ENCODE results near the gene BAZ2B.
A peak's percentile ranks its signal among the peaks of the same experiment; 100 is the strongest.

Gene BAZ2B

DNA sequence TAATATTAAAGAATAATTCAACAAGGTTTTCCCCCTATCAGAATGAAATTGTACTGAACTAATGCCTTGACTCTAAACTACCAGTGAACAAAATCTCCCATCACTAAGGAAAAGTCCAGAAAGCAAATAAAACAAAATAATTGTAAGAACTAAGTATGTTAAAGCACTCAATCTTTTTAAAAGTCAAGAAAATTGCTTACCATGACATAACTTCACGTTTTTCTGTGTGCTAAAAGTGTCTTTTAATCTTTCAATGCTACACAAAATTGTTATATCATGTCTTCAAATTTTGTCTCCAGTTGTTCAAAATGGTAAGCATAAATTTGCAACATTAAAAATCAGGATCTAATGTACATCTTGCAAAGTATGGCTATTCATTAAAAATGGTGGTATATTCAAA is 156.1 kb downstream of the BAZ2B start:
- DNase-seq, result no peak

DNA sequence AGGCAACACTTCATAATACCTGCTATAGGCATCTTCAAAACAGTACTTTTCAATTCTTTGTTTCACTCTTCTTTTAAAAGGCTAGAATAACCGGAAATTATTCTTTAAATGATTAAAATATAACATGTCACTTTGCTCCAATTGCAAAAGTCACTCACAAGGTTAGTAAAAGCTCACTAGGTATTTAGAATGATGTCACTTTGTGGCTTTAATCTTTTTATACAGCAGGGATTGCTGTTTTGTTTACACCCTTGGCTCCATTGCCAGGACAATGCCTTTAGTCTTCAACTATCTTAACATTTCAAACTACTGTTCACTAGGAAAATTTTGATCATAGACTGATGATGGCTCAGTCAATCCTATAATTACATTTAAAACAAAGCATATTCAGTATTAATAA is 157.1 kb downstream of the BAZ2B start:
- no peak for DNase-seq

DNA sequence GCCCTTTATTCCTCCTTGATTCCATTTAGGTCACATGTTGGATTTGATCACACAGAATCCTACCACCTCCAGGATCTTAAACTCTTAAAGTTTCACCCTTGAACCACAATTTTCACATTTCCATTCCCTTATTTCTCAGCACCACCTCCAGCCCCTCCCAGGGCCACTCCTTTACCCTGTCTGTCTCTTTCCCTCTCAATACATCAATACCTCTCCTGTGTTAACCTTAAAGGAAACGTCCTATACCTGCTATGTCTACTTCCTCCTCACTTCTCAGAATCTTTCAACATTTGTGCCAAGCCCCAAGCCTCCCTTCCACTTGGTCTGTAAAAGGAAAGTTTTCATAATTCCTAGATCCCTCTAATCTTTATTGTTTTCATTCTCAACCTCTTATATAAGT is 158.8 kb downstream of the BAZ2B start:
- no peak for DNase-seq

DNA sequence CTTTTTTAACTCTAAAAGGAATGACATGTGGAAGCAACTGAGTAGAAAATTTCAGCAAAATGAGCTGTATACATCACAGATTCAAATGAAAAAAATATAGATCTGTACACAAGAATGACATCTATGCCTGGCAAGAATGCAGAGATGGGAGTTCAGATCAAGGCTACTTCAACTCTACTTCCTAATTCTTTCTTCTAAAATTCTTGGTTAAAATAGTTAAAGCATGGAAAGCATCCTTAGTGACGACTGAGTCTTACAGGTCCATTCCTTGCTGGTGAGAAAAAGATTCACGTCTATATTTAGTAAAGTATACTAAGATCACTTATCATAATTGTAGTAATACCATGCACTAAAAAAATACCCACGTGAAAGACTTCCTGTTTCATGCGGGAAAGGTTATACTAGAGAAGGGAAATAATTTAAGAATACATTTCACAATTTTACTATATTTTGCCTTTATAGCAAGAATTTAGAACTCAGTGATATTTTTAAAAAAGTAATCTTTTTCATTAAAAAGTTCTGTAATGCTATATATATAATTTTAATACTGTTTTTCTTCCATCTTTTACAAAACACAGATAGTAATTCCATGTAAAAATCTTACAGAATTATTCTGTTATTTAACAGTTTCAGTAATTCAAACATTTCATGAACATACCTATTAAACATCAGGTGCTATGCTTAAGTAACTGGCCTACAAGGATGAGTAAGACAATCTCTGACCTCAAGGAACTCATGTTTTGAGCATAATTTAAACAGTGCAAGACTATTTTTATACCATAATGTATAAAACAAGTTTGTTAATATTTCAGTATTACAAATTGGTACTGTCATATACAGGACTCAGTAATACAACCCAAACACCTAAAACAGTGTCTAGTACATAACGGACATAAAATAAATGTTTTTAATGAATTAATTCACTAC is 159.6 kb downstream of the BAZ2B start:
- peak; percentile 28 for DNase-seq

DNA sequence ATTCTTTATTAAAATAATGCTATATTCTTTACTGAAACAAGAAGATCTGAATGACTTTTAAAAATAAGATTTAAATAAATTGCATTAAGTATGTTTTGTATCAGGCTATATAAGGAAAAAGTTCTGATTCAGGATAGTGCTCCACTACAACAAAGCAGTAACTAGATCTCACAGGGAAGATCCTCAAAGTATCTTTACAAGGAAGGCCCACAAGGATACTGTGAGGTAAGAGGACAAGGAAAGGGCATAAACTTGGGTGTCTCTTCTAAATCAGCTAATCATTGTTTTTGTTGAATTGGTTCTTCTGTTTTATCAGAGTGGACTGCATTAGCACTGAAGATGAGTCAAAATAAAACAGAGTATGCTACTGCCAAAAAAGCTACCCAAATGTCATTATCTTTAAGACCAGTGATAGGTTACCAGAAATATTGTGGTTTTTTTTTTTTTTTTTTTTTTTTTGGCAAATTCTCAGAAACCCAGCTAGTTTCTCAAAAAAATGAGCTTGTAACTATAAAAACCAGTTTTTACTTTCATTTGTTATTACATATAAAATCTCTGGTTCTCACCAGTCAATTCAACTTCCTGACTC is 160.9 kb downstream of the BAZ2B start:
- DNase-seq, result no peak

DNA sequence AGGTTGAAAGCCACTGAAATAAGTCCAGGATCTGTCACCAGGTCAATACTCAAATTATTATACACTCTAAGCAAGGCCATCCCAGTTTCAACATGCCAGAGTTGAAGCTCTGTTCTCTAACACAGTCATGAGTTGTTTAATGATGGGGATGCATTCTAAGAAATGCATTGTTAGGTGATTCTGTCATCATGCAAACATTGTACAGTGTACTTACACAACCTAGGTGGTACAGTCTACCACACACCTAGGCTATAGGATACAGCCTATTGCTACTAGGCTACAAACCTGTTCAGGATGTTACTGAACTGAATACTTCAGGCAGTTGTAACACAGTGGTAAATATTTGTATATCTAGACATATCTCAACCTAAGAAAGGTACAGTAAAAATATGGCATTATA is 162.2 kb downstream of the BAZ2B start:
- peak; percentile 10 for DNase-seq

DNA sequence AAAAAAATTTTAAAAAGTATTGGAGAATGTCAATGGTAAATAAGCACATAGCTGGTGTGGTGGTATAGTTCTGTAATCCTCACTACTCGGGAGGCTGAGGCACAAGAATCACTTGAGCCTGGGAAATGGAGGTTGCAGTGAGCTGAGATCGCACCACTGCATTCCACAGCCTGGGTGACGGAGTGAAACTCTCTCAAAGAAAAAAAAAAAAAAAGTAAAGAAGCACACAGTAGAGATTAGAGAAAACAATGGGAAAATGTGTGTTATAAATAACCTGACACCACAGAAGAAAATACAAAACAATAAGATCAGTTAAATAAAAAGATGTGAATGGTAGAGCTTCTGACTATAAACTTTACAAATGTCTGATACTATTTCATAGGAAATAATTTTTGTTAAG is 166.2 kb downstream of the BAZ2B start:
- no peak for DNase-seq

DNA sequence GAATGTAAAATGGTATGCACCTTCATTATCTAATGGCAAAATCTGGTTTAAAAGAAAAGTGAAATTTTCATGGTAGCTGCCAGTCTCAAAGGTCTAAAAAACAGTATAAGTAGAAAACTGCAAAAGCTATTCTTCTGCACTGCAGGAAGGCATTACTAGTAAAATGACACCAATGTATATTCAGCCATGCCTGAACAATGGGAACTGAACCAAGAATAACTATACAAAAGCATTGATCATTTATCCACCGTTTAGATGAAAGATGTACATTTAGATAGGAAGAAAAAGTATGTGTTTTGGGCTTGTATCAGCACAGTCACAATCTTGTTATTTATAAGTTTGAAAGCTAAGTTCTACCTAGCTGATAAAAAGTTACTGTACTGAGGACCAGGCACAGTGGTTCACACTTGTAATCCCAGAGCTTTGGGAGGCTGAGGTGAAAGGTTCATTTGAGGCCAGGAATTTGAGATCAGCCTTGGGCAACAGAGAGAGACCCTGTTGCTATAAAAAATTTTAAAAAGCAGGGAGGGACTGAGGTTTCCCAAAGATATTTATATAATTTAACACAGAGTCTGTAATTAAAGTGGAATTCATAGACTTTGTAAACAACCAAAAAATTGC is 166.7 kb downstream of the BAZ2B start:
- DNase-seq, result peak; percentile 3

DNA sequence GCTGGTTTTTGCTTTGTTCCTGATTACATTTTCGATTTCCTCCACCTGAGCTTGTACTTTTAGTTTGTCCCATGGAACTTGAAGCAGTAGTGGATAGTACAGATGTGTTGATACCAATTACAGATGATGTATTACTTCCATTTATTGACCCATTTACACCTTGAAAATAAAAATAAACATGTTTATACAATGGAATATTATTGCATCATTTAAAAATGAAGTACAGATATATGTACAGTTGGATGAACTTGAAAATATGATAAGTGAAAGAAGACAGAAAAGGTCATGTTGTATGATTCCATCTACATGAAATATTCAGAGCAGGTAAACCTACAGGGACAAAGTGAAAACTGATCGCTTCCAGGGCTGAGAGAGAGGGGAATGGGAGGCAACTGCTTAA is 169.5 kb downstream of the BAZ2B start:
- no peak for DNase-seq

DNA sequence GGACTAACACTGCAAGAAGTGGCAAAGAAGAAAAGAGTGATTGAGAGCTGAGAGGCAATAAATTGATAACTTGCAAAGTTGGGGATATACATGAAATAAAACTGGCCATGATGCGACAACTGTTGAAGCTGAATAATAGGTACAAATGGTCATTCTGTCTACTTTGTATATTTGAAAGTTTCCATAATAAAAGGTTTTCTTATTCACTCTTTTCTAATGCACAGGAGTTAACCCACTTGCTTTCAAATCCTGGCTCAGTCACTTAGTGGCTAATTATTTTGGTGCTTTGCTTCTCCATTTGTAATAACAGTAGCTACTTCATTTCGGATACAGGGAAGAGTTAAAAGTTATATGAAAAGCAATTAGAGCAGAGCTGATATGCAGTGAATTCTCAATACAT is 170.1 kb downstream of the BAZ2B start:
- DNase-seq, result no peak

DNA sequence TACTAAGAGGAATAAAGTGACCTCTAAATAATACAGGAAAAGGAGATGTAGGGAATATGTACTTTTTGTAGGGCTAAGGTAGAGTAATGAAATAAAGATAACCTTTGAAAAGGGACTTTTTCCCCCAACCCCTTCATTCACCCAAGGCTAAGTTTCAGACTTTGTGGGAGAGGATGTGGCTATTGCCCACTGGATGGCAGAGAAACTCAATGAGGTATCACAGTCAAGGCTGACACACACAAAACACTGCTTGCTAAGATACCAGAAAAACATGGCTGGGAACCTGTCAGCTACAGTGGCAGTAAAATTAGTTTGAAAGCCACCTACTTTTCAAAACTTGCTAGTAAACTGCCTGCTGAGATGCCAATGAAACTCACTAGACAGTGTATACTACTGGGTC is 171.0 kb downstream of the BAZ2B start:
- no peak for DNase-seq

DNA sequence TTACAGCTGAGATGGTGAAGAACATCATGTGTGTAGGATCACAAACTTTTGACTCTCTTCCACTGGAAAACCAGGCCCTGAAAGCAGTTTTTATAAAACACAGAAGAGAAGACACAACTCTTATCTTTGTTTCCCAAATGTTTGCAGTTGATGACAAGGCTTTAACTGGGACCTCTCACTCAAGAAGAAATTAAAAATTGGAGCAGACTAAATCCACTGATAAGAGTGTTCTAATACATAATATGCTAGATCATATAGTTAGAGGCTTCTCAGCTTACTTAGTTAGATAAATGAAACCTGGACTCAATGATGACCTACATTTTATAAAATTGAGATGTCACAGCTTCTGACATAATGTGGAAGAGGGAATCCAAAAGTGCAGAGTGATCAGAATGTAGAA is 171.6 kb downstream of the BAZ2B start:
- no peak for DNase-seq

DNA sequence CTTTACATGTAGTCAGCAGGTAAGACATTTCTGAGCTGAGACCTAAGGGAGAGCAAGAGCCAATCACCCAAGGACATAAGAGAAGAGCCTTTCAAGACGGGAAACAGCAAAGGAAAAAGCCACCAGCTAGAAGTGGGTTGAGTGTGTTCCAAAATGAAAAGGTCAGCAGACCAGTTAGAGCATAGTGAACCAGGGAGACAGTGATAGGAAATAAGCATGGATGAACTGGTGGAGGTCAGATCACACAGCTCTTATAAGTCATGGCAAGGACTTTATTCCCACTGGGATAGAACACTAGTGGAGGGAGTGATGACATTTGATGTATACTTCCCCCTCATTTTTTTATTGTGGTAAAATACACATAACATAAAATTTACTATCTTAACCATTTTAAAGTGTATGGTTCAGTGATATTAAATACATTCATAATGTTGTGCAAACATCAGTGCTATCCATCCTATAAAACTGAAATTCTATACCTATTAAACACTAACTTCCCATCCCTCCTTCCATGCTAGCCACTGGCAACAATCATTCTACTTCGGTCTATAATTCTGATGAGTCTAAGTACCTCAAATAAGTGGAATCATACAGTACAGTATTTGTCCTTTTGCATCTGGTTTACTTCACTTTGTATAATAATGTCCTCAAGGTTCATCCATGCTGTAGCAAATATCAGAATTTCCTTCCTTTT is 174.0 kb downstream of the BAZ2B start:
- DNase-seq, result no peak

DNA sequence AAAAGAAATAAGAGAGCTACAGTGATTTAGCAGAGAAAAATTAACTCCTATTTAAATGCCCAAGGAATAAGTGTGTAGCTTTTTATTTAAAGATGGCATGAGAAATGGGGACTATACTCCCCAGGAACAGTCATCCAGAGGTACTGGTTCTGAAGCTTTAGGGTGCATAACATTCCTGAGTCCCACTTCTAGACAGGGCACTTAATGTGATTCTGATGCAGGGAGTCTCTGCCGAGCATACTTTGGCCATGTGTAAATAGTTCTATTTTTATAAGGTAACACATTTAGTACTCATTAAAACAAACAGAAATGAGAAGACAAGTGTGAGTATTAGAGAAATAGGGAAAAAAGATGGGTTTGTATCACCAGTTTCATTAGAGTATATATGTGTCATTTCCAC is 175.2 kb downstream of the BAZ2B start:
- no peak for DNase-seq

DNA sequence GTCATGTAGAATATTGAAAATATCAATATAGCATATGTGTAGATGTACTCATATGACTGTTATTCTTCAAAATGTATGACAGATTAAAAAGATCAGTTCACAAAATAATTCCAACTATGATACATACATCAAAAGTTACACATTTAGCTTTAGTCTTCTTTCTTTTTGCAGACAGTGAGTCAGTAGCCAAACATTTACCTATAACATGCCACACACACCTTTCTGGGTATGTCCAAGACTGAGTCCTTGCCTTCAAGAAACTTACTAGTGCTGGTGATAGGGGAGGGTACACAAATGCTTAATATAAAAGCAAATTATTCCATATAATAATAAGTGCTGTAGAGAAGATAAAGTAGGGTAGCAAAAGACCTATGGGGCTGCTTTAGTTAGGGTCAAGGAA is 176.9 kb downstream of the BAZ2B start:
- no peak for DNase-seq

DNA sequence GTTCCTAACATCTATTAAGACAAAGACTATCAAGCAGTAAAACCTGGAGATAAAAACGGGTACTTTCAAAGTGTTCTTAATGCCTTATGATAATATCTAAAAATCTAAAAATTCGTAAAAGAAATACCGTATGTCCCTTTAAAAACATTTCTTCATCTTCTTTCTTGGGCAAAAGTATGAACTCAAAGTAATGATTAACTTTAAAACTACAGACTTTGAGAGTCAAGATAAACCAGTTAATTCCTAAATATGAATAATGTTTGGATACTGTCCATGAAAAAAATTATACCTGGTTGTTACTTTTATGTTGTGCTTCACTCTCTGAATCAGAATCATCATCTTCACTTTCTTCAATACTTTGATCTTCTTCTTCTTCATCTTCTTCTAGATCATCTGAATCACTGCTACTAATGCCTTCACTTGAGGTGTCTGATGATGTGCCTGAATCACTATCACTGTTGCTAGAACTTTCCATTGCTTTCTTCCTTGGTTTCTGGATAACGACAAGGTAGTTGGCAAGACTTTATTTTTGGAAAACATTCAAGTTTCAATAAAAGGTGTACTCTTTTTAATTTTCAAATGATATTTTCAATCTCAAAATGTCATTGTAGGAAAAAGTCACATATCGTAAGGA is 177.5 kb downstream of the BAZ2B start:
- no peak for DNase-seq

DNA sequence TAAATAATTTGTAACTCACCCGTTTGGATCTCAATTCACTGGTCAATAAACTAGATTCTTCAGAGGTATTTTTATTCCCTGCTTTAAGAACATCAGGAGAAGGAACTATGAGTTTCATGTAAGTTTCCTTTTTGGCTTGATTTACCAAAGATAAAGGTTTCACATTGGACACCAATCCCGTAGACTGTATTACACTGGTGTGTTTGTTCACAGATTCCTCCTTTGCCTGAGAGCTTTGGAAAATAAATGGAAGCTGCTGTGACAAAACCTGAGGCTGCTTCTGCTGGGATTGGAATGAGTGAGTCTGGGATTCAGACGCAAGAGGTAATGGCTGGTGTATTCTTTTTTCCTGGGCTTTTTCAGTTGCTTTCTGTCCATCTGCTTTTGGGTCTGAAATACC is 178.1 kb downstream of the BAZ2B start:
- no peak for DNase-seq

DNA sequence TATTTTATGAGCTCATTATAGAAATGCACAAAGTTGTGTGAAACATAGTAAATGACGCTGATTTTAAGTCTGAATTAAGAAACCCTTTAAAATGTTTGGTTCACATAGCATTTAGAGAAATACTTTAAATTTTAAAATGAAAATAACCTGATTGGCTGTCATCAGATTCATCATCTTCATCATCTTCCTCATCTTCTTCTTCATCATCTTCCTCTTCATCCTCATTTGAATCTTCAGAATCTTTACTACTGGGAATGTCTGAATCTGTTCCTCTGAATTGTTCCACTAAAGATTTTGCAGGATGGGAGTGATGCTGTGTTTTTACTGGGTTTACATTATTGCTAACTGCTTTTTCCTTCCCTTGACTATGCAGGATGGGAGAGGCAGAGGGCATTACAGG is 183.7 kb downstream of the BAZ2B start:
- DNase-seq, result no peak

DNA sequence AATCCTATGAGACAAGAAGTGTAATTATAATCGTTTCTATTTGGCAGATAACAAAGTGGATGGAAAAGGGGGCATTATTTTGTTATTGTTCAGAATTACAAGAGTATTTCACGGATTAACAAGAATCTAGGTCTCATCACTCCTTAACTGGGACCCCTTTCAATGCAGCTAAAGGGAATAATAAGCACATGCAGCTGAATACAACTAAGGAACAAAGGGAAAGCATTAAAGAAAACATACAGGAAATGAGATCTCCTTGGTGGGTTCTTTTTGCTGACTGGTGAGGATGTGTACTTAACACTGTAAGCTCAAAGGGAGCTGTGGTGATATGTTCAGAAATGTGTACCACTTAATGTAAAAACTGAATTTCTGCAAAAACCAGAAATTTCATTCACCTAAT is 189.3 kb downstream of the BAZ2B start:
- no peak for DNase-seq

DNA sequence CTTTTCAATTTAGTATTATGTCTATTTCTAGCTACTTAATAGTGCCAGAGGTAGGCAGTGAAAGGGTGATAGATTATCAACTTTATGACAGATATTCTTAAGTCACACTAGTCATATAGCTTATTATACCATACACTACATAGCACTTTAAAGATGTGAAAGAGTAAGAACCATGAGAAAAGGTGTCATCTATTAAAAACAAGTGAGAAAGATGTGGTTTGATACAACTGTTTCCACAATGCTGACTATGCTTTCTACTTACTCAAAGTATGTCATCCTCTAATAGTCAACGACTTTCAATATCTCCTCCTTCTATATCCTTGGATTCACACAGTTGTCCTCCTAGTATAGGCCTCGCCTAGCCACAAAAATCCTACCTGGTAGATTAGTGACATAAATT is 196.9 kb downstream of the BAZ2B start:
- DNase-seq, result no peak

DNA sequence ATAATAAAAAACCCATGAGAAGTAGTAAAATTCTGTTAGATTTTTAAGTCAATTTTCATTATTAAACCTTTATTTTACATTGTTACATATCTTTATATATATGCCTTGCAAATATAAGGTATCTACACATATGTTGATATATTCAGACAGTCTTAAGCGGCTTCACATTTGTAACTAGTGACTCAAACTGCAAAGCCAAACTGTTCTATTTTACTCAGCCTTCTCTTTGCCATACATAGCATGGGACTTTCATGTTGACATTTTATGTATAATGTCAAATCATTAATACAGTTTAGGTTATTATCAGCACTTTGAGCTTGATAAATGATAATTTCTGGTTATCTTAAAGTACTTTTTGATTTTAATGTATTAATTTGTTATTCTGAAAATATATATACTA is 204.9 kb downstream of the BAZ2B start:
- DNase-seq, result no peak

DNA sequence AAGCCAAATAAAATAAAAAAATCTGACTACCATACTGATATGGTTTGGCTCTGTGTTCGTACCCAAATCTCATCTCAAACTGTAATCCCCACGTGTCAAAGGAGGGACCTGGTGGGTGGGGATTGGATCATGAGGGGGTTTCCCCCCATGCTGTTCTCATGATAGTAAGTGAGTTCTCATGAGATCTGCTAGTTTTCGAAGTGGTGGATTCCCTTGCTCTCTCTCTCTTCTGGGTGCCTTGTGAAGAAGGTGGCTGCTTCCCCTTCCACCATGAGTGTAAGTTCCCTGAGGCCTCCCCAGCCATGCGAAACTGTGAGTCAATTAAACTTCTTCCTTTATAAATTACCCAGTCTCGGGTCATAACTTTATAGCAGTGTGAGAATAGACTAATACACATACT is 206.1 kb downstream of the BAZ2B start:
- no peak for DNase-seq
